ENCODE results near the gene CCNK. TPM values are rescaled to one million over a fixed set of nuclear protein-coding genes. Genes with fewer than 3 reads are reported as not detected.

CCNK gene
- total and polyA plus RNA-seq, 2 of the 13 experiments (the other 11 are each of a cell fraction or from before 2014, with no cell fraction given), result 4.9 to 9.7 TPM

DNA sequence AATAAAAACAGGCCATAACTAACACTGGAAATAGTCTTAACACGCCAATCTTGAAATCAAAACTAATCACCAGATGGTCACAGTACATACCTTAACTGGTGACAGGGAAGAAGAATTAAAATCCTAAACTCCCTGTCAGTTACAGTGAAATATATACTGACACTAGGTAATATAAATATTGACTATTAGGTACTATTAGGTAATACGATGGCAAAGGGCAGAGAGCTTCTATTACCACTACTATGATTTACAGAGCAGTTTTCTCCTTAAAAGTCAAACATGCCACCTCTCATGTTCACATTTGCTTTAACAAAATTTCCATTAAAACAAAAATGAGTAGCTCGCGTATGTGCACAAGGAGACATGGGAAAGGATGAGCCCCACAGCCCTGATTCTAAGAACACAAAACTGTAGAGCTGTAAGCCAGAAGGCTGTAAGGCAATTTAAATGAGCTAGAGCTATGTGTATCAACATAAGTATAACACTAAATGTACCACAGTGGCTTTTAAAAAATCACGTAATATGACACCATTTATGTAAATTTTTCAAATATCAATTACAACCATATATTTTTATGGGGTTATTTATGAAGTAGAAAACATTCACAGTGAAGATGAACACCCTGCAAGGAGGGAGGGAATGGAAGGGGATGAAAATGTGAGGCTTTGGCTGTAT, 19.7 kb upstream of the CCNK start (continued):
- no peak for TF ChIP-seq ZNF318 (CRISPR knock-in tag; IDR thresholded peaks at IDR 0.05)
- TF ChIP-seq GATA4 (IDR thresholded peaks at IDR 0.05; ENCODE audit: borderline replicate concordance, low read depth), result no peak
- no peak for TF ChIP-seq ZMYM3 (CRISPR knock-in tag; IDR thresholded peaks at IDR 0.05)

GRCh38 chr14:99462210-99462609, 19.0 kb upstream of the CCNK start:
- H3K4me3 ChIP-seq (replicated peaks in 1 of 3; ENCODE audit: insufficient read depth in 1 of 3, low read depth in 2 of 3, low read length in 3 of 3), result no peak overlapping the region
- BruUV-seq (replicated peaks), result no TSS peak
- no peak overlapping the region for H2AFZ ChIP-seq (ENCODE audit: low read length)
- peaks cover 16% of the 10 kb centered on the region for H3K79me2 ChIP-seq (ENCODE audit: insufficient read depth, low read length)
- H3K4me1 ChIP-seq (ENCODE audit: insufficient read depth, low read length), result peaks cover 41% of the 10 kb centered on the region
- intact Hi-C loops (cut with micrococcal nuclease; ENCODE audit: unreplicated experiment), result no loop called here
- H3K9ac ChIP-seq (ENCODE audit: insufficient read depth, low read depth, low read length), result no peak overlapping the region
- peaks cover 8 to 50% of the 10 kb centered on the region in 2 experiments for H3K36me3 ChIP-seq (replicated peaks in 1 of 2; ENCODE audit: control insufficient read depth in 1 of 2, insufficient read depth in 2 of 2, low read length in 2 of 2)
- ATAC-seq, result no peak
- no peak overlapping the region for H3K27ac ChIP-seq (ENCODE audit: extremely low read length, insufficient read depth, low read length)
- no peak for TF ChIP-seq MLXIP (CRISPR knock-in tag; IDR thresholded peaks at IDR 0.05; ENCODE audit: borderline replicate concordance)
- TF ChIP-seq ZNF569 (CRISPR knock-in tag; IDR thresholded peaks at IDR 0.05; ENCODE audit: borderline replicate concordance), result no peak
- H3K4me2 ChIP-seq (ENCODE audit: low read depth, low read length), result no peak overlapping the region
- 81% methylated on average over 6 of the region's 6 CpGs for WGBS (ENCODE audit: low lambda C conversion rate)
- in situ Hi-C loops (cut with HindIII; ENCODE audit: extremely low pct_ligation_motif_present, low pct_unique_long_range_greater_than_20kb), result no loop called here
- DNase-seq (ENCODE audit: low spot score), result no peak
- no peaks in the 10 kb centered on the region for H3K27me3 ChIP-seq (ENCODE audit: control insufficient read depth in 1 of 2, insufficient read depth in 2 of 2, low read length in 2 of 2)
- ChIA-PET POLR2A (interaction anchor here (1.5 kb wide), 1 partner anchor 19 kb away, joined by 6 read pairs; the partner anchor contains the start of genes CCNK and SETD3), CTCF (ENCODE audit: low intra/inter-chr PET ratio, low total read pairs) (no interaction called here)
- no peaks in the 10 kb centered on the region for H3K9me3 ChIP-seq (ENCODE audit: low read length)
- no peak for FAIRE-seq
- H4K20me1 ChIP-seq (ENCODE audit: insufficient read depth, low read length), result peaks cover 5% of the 10 kb centered on the region

Data from HepG2 (cell line).